ENCODE measurements around the gene SRP68.
A peak's percentile ranks its signal among the peaks of the same experiment; 100 is the strongest.
"Not testable (repeated sequence)": the region's sequence is repeated elsewhere in the genome, so short reads cannot be mapped to it uniquely, and the experiment has no call there.

Gene SRP68

GRCh38 chr17:76076146-76076764 is 3.9 kb upstream of the SRP68 start:
- no peak for DNase-seq

GRCh38 chr17:76075364-76076145 is 3.2 kb upstream of the SRP68 start:
- DNase-seq = no peak

DNA sequence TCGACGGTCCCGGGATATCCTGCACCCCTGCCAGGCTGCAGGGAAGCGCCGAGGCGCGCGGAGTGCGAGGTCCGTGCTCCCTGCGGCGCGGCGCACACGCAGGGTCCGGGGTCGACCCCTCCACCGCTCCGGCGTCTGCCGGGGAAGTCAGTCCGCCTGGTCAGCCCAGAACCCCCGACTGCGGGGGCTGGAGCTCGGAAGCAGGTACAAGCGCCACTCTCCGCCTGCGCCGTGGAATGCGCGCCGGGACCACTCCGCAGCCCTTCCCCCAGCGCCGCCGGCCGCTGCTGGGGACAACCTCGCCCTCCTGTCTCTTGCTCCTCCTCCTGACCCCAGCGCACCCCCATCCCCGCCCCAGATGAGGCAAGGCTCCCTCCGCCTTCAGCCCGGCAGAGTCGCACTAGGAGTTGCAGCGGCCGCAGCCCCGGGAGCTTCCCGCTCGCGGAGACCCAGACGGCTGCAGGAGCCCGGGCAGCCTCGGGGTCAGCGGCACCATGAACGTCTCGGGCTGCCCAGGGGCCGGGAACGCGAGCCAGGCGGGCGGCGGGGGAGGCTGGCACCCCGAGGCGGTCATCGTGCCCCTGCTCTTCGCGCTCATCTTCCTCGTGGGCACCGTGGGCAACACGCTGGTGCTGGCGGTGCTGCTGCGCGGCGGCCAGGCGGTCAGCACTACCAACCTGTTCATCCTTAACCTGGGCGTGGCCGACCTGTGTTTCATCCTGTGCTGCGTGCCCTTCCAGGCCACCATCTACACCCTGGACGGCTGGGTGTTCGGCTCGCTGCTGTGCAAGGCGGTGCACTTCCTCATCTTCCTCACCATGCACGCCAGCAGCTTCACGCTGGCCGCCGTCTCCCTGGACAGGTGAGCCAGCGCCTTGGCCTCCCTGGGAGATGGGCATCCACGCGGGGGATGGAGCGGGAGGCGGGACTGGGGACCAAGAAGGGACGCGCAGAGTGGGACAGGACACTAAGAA is 2.4 kb upstream of the SRP68 start, which contains the start of gene GALR2:
Gene GALR2 (plus strand): TSS at position 392 of the 974 bp plus-strand sequence. CDS start 103 bp downstream, at position 495.
- DNase-seq = no peak

DNA sequence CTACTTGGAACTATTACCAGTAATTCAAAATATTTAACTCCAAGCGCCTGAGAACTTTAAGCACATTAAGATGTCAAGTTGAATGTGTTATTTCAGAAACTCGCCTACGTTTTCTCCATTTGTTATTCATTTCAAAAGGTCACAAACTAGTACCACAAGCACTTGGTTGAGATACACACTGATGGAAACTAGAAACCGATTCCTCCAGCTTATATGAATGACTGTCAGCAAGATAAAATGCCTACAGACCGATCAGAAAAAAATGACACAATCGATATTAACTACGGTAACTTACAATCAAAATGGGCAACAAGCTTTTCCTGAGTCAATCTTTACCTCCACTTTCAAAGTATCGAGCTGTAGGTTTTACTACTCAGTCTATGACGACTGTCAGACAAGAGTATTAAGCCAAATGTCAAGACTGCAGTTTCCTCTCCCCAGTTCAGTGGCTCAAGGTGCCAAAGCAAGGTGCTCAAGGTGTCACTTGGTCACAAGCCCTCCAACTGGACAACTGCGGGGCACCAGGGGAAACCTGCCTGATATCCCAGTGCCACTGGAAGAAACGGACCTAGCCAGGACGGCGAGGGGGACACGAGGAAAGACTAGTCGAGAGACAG is 678 bp downstream of the SRP68 start:
- DNase-seq = no peak

DNA sequence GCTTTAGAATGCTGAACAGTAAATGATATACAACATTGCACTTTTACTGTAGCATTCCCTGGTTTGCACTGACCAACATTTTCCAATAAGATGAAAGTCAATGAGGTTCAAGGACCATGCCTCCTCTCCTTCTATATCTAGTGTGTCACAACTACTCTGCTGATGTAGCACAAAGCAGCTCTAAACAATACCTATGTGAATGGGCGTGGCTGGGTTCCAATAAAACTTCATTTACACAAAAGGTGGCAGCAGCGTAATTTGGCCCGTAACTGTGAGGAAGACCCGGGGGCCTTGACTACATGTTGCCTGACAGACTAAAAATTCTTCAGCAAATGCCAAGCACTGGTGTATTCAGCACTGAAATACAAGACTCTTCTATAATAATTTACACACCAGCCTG is 6.5 kb downstream of the SRP68 start:
- no peak for DNase-seq

- peak; percentile 34 for DNase-seq
Measured at GRCh38 chr17:76063875-76064546, 8.3 kb downstream of the SRP68 start.

DNA sequence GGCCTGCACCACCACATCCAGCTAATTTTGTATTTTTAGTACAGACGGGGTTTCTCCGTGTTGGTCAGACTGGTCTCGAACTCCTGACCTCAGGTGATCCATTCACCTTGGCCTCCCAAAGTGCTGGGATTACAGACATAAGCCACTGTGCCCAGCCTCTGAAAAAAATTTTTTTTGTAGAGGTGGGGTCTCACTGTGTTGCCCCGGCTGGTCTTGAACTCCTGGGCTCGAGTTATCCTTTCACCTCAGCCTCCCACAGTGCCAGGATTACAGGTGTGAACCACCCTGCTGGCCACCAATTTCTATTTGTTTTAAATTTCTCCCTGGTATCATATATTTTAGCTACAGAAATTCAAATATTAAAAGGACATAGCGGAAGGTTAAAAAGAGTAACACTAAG is 14.1 kb downstream of the SRP68 start:
- DNase-seq = not testable (repeated sequence)

GRCh38 chr17:76056882-76057281 is 15.4 kb downstream of the SRP68 start:
- no peak for DNase-seq

- DNase-seq = no peak
Measured at GRCh38 chr17:76054112-76054476, 18.2 kb downstream of the SRP68 start.

DNA sequence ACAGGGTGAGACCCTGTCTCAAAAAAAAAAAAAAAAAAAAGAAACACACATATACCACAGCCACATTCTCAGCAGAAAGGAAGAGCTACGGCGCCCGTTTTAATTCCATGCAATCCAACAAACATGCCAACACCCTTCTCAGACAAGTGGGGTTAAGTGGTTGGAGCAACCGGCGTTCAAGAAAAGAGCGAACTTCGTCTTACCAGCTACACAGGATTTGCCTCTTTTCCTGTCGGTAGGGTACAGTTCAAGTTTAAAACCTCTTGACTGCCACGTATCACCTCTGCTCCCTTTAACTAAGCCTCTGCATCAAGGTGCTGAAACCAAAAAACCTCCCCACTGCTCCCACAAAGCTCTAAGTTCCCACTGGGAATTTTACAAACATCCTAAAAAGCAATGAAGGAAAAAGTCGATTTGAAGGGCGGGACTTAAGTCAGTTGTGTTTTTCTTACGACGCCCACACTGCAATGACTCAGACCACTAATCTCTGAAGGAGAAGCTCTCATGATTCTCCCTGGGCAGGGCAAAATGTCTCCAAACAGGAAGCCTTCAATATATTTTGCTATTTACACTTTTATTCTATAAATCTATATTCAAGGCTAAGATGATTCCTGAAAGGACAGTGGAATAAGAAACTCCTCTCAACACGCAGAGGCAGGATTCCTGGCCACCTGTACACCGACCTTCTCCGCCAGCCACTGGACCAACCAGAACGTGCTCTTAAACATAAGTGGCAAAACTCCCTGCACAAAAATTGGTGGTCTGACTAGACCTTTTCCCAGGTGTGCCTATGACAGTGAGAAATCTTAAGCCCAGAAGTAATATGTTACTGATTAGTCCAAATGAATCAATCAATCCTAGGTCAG is 18.8 kb downstream of the SRP68 start:
- DNase-seq = no peak

DNA sequence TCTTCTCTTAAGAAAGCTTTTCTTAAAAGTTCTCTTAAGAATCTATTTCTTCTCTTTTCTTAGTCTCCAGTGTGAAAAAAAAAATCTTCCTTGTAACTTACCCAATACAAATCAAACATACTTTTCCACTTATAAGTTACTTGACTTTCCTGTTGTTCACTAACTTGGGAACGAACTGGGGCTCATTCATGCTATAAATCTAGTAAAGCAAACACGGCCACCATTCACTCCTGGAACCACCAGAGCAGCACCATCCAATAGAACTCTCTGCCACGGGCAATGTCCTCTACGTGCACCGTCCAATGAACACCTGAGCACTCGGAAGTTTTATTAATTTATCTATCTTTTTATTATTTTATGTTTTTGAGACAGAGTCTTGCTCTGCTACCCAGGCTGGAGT is 20.8 kb downstream of the SRP68 start:
- no peak for DNase-seq

GRCh38 chr17:76050538-76051467 is 21.5 kb downstream of the SRP68 start:
- no peak for DNase-seq

- DNase-seq = no peak
Measured at GRCh38 chr17:76049836-76050537, 22.3 kb downstream of the SRP68 start.

DNA sequence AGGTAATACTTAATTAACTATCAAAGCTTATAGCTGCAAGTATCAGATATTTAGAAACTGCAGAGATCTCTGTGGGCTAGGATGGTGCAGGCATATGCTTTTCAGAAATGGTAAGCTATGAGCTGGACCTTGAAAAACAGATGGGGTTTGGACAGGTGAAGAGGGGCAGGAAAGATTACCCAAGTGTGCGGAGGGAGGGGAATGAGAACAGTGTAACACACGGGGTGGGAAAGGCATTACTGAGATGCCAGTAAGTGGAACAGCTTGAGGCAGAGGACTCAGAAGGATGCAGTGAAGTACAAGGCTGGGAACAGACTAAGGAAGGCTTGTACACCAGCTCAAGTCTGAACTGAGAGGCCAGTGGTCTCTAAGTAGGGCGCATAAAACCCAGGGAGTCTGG is 23.1 kb downstream of the SRP68 start:
- no peak for DNase-seq

GRCh38 chr17:76048711-76049110 is 23.6 kb downstream of the SRP68 start:
- DNase-seq = no peak

DNA sequence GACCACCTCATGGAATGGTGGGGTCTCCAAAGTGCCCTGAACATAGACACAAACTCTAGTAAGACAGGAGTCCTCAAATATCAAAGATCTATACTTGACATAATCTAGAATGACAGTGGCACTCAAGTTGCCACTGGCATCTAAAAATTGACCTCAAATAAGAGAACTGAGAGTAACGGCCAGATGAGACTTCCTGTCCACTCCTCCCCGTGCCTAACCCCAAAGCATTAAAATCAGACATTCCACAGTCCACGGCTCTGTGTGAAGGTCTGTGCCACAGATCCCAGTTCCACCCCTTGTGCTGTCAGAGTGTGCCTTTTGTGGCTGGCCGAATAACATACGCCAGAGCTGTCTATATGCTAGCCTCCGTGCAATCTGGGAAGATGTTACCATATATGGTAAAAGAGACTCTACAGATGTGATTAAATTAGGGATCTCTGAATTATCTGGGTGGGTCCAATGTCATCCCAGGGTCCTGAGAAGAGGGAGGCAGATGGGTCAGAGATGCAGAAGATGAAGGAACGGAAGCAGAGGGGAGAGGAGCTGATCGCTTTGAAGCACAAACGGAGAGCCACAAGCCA is 24.2 kb downstream of the SRP68 start:
- no peak for DNase-seq

- DNase-seq = no peak
Measured at GRCh38 chr17:76046064-76046463, 26.3 kb downstream of the SRP68 start.

DNA sequence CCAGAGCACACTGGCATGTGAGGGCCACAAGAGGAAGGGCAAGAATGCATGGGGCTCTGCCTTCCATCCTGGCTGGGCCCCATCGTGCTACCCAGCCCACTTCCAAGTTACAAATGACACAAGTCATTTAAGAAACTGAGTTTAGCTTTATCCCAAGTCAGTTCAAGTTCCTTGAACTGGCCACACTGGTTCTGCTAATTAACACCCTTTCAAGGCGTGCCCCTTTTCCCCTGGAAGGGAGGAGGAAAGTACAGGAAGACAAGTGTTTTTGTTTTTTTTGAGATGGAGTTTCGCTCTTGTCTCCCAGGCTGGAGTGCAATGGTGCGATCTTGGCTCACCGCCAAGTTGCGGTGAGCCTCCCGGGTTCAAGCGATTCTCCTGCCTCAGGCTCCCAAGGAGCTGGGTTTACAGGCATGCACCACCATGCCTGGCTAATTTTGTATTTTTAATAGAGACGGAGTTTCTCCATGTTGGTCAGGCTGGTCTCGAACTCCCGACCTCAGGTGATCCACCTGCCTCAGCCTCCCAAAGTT is 27.8 kb downstream of the SRP68 start:
- DNase-seq = not testable (repeated sequence)

- DNase-seq = not testable (repeated sequence)
Measured at GRCh38 chr17:76042868-76043267, 29.4 kb downstream of the SRP68 start.

Measured in activated CD4-positive, alpha-beta T cell treated with anti-CD3 and anti-CD28 coated beads, Interleukin-2, amount 50 U/mL, for 1 hour (primary cell).